A549 (cell line): ENCODE data around the gene TSPEAR. TPM values are rescaled to one million over a fixed set of nuclear protein-coding genes. Genes with fewer than 3 reads are reported as not detected.

ENCODE experiments used
- ATAC-seq, 2 experiments: fragments of 200-7000 bp in 1 of 2; fragments of >200 bp in 1 of 2; cut with Nextera tagmentation in 1 of 2; cut with Tn5 transposase in 1 of 2; 3 replicates each; pipeline versions ENCODE4 v1.8.0 to v1.9.1; 2018 to 2020; ENCODE audit warnings: mild to moderate bottlenecking in 1 of 2, moderate library complexity in 1 of 2
- CTCF ChIA-PET: fragments of 300-600 bp; sonication (Branson Sonifier 250); formaldehyde crosslinking; extraction: SDS; loops from one replicate; lab custom pipeline; 2021; ENCODE audit warnings: antibody characterized with exemption, inconsistent platforms; lab: Yijun Ruan, JAX
- POLR2A ChIA-PET: fragments of 350-600 bp; formaldehyde crosslinking; extraction: SDS; loops from one replicate; lab custom pipeline; 2021; ENCODE audit warnings: antibody characterized with exemption, inconsistent platforms; lab: Yijun Ruan, JAX
- DNase-seq, 2 experiments: peaks; one replicate each; pipeline versions ENCODE4 v3.0.0 to v3.0.0-alpha.2; 2011 to 2016; ENCODE audit warnings: low read depth in 1 of 2, low spot score in 1 of 2
- FAIRE-seq: peaks from 2 replicates; lab custom pipeline; 2011; peaks lifted over from hg19 to GRCh38; lab: Jason Lieb, UNC
- H3K27ac ChIP-seq, 2 experiments: fragments of >200 bp; sonication (Bioruptor Twin); formaldehyde crosslinking; 3 replicates each; pipeline ENCODE4 v1.5.1; 2016 to 2017
- H3K4me1 ChIP-seq: fragments of >200 bp; sonication (Bioruptor Twin); formaldehyde crosslinking; 3 replicates; pipeline ENCODE4 v1.6.1; 2016
- H3K4me2 ChIP-seq: fragments of >200 bp; sonication (Bioruptor Twin); formaldehyde crosslinking; 3 replicates; pipeline ENCODE4 v1.6.1; 2016
- H3K4me3 ChIP-seq: fragments of >200 bp; sonication (Bioruptor Twin); formaldehyde crosslinking; 3 replicates; pipeline ENCODE4 v1.5.1; 2016
- H3K9me3 ChIP-seq: fragments of >200 bp; sonication (Bioruptor Twin); formaldehyde crosslinking; 3 replicates; pipeline ENCODE4 v1.6.1; 2016
- CTCF ChIP-seq: fragments of >200 bp; sonication (Bioruptor Twin); formaldehyde crosslinking; IDR thresholded peaks from 3 replicates; pipeline ENCODE4 v1.5.1; 2016
- EP300 ChIP-seq, 2 experiments: fragments of >200 bp; sonication (Bioruptor Twin); formaldehyde crosslinking; IDR thresholded peaks; 2 replicates in 1 of 2; 3 replicates in 1 of 2; pipeline ENCODE4 v1.6.1; 2016 to 2017
- FOSL2 ChIP-seq, 2 experiments: fragments of 450-650 bp in 1 of 2; fragments of >200 bp in 1 of 2; sonication (Bioruptor Twin) in 1 of 2; formaldehyde crosslinking; IDR thresholded peaks; 2 replicates each; pipeline versions ENCODE4 v1.5.0 to v1.6.1; 2016 to 2020; ENCODE audit warnings: mild to moderate bottlenecking in 1 of 2, moderate library complexity in 1 of 2
- FOXS1 ChIP-seq: fragments of 250-450 bp; sonication (Bioruptor Pico); IDR thresholded peaks from 2 replicates; pipeline ENCODE4 v1.5.0; 2020; ENCODE audit warnings: mild to moderate bottlenecking, moderate library complexity
- HDAC2 ChIP-seq: fragments of 200-600 bp; sonication (generic); IDR thresholded peaks from 2 replicates; pipeline ENCODE4 v1.6.1; 2016
- HEYL ChIP-seq: fragments of 250-450 bp; sonication (Bioruptor Pico); IDR thresholded peaks from 2 replicates; pipeline ENCODE4 v1.8.0; 2021; ENCODE audit warnings: mild to moderate bottlenecking, moderate library complexity
- HMGXB4 ChIP-seq: fragments of 250-450 bp; sonication (Bioruptor Pico); IDR thresholded peaks from 2 replicates; pipeline ENCODE4 v1.5.0; 2021; ENCODE audit warnings: mild to moderate bottlenecking, moderate library complexity, borderline replicate concordance
- HOXB5 ChIP-seq: fragments of 250-450 bp; sonication (Bioruptor Pico); IDR thresholded peaks from 2 replicates; pipeline ENCODE4 v1.5.0; 2020; ENCODE audit warnings: mild to moderate bottlenecking, moderate library complexity
- JUN ChIP-seq, 2 experiments: fragments of >200 bp; sonication (Bioruptor Twin); formaldehyde crosslinking; IDR thresholded peaks; 2 replicates in 1 of 2; 3 replicates in 1 of 2; pipeline ENCODE4 v1.6.1; 2016 to 2017
- KDM1A ChIP-seq: fragments of 200-600 bp; sonication (generic); IDR thresholded peaks from 2 replicates; pipeline ENCODE4 v1.6.1; 2016; ENCODE audit warnings: low read depth, mild to moderate bottlenecking
- MYC ChIP-seq: IDR thresholded peaks from 2 replicates; pipeline ENCODE4 v1.6.1; 2012; ENCODE audit warnings: mild to moderate bottlenecking, inconsistent platforms, low read length, improper control_type of control experiment, borderline replicate concordance
- NFE2L2 ChIP-seq: fragments of 150-350 bp; conservative IDR thresholded peaks from 2 replicates; pipeline ENCODE4 v1.6.1; 2014; ENCODE audit warnings: low read length
- RARB ChIP-seq: fragments of 250-450 bp; sonication (Bioruptor Pico); IDR thresholded peaks from 2 replicates; pipeline ENCODE4 v1.8.0; 2021; ENCODE audit warnings: mild to moderate bottlenecking, moderate library complexity
- REST ChIP-seq: fragments of 200-600 bp; sonication (generic); IDR thresholded peaks from 2 replicates; pipeline ENCODE4 v1.6.1; 2016; ENCODE audit warnings: antibody characterized with exemption, mild to moderate bottlenecking, moderate library complexity
- RNF2 ChIP-seq: fragments of 200-600 bp; sonication (generic); IDR thresholded peaks from 2 replicates; pipeline ENCODE4 v1.6.1; 2016; ENCODE audit warnings: low read depth, mild to moderate bottlenecking, antibody characterized with exemption, moderate library complexity, borderline replicate concordance
- SMC3 ChIP-seq: fragments of >200 bp; sonication (Bioruptor Twin); formaldehyde crosslinking; IDR thresholded peaks from 3 replicates; pipeline ENCODE4 v1.6.1; 2018; ENCODE audit warnings: inconsistent platforms
- SREBF2 ChIP-seq: fragments of 450-650 bp; IDR thresholded peaks from 2 replicates; pipeline ENCODE4 v1.6.1; 2014; ENCODE audit warnings: mild to moderate bottlenecking, moderate library complexity
- USF2 ChIP-seq: fragments of 450-650 bp; IDR thresholded peaks from 2 replicates; pipeline ENCODE4 v1.6.1; 2014; ENCODE audit warnings: antibody characterized with exemption
- ZFP36 ChIP-seq: fragments of 450-650 bp; IDR thresholded peaks from 2 replicates; pipeline ENCODE4 v1.6.1; 2014; ENCODE audit warnings: borderline replicate concordance; ENCODE audit not compliant: partially characterized antibody
- WGBS: methylation state at CpG from one replicate; pipeline ENCODE4 v1.1.6; 2017; ENCODE audit errors: missing lambda C conversion rate; 5-methylcytosine and 5-hydroxymethylcytosine counted together
- polyA plus RNA-seq, 4 experiments: library from polyadenylated mRNA; depleted of rRNA in 3 of 4; stranded (reverse); fragments of >200 nt; fragmentation: RNase III in 1 of 4; extraction: RNeasy Plus Mini Kit Qiagen cat#74134 plus additional on column Dnase treatment in 1 of 4; gene quantifications; 2 replicates in 3 of 4; 3 replicates in 1 of 4; pipeline ENCODE4 v1.2.3, GENCODE V29; 2011 to 2017

The TSPEAR gene
- polyA plus RNA-seq, 2 of the 4 experiments (the other 2 are of a cell fraction), result not detected

- TF ChIP-seq FOSL2 (IDR thresholded peaks at IDR 0.05) (no peak), FOSL2 (CRISPR knock-in tag; IDR thresholded peaks at IDR 0.05) (no peak), ZFP36 (no peak), MYC (no peak), KDM1A (no peak), EP300 (IDR thresholded peaks at IDR 0.05) (no peak), SMC3 (no peak), FOXS1 (CRISPR knock-in tag) (no peak), RARB (CRISPR knock-in tag) (no peak), HMGXB4 (CRISPR knock-in tag) (no peak), RNF2 (no peak), HEYL (CRISPR knock-in tag) (no peak), SREBF2 (no peak), NFE2L2 (no peak), REST (no peak), USF2 (no peak), HDAC2 (no peak), JUN (IDR thresholded peaks at IDR 0.05) (no peak), HOXB5 (CRISPR knock-in tag) (no peak), CTCF (no peak)
- no peaks in the 10 kb centered on the region for H3K9me3 ChIP-seq
- DNase-seq (no peak), FAIRE-seq (no peak), ATAC-seq (no peak)
- H3K4me2 ChIP-seq, result no peak overlapping the region
- H3K4me3 ChIP-seq, result no peak overlapping the region
- WGBS, result 64% methylated on average over 12 of the region's 17 CpGs
- no peak overlapping the region for H3K27ac ChIP-seq
- CTCF ChIA-PET, result no interaction called here
- no peaks in the 10 kb centered on the region for H3K4me1 ChIP-seq
- POLR2A ChIA-PET, result no interaction called here
Observed at GRCh38 chr21:44653656-44654575, 57.5 kb downstream of the TSPEAR start.
